Immature natural killer cell (primary cell): ENCODE results near the gene TRIM24. TPM values are rescaled to one million over a fixed set of nuclear protein-coding genes. Genes with fewer than 3 reads are reported as not detected.

Experiments
- DNase-seq, 3 donors: peaks; one replicate each; pipeline ENCODE4 v3.0.0; 2022; ENCODE audit warnings: mixed read lengths in 1 of 3
- H3K27ac Mint-ChIP-seq, 6 donors: one replicate each; pipeline ENCODE4 v1.8.0; 2020; ENCODE audit warnings: mixed read lengths in 6 of 6, mild to moderate bottlenecking in 5 of 6, inconsistent platforms in 4 of 6, moderate library complexity in 3 of 6
- H3K27me3 Mint-ChIP-seq, 3 donors: one replicate each; pipeline ENCODE4 v1.8.0; 2020 to 2021; ENCODE audit warnings: low read depth in 3 of 3, mild to moderate bottlenecking in 3 of 3, mixed read lengths in 3 of 3, moderate library complexity in 3 of 3, inconsistent platforms in 1 of 3
- H3K36me3 Mint-ChIP-seq, 3 donors: one replicate each; pipeline ENCODE4 v1.8.0; 2020; ENCODE audit warnings: mixed read lengths in 3 of 3, inconsistent platforms in 2 of 3, mild to moderate bottlenecking in 2 of 3
- H3K4me1 Mint-ChIP-seq, 2 donors: one replicate each; pipeline ENCODE4 v1.8.0; 2020; ENCODE audit warnings: inconsistent platforms in 2 of 2, mild to moderate bottlenecking in 2 of 2, mixed read lengths in 2 of 2, moderate library complexity in 1 of 2
- H3K4me3 Mint-ChIP-seq, 5 donors: one replicate each; pipeline ENCODE4 v1.8.0; 2020; ENCODE audit warnings: mild to moderate bottlenecking in 5 of 5, mixed read lengths in 5 of 5, inconsistent platforms in 3 of 5, moderate library complexity in 3 of 5
- H3K9me3 Mint-ChIP-seq, 6 donors: one replicate each; pipeline ENCODE4 v1.8.0; 2020; ENCODE audit warnings: mild to moderate bottlenecking in 6 of 6, mixed read lengths in 6 of 6, inconsistent platforms in 4 of 6, moderate library complexity in 3 of 6
- polyA plus RNA-seq, 3 donors: library from polyadenylated mRNA; unstranded; fragments of 300-500 nt; fragmentation: Illumina TruSeq; gene quantifications; one replicate each; pipeline ENCODE4 v1.2.3, GENCODE V29; 2021

The TRIM24 gene
- polyA plus RNA-seq, 3 donors from 2014 or later: 4.2 to 11.4 (median 4.8) TPM

DNA sequence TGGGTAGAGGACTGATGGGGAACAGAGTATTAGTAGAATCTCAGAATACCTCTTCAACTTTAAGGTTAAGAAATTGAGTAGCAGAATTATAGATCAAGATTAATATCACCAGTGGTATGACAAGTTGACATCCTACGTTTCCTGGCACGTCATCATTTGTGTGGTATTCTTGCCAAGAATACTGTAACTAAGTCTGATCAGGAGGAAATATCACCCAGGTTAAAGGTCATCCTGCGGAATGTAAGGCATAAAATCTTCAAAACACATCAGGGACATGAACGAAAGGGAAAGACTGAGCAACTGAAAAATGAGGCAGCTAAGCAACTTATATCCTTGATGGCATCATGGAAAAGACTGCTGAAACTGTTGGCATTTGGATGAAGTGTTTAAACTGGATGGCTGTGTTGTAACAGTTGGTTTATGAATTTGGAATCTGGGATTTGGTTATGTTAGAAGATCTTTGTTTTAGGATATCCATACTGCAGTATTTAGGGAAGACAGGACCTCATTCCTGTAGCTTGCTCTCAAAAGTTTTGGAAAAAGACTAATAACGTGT is 86.1 kb downstream of the TRIM24 start:
- Mint-ChIP-seq H3K27me3 (peaks cover 0 to 2% (median 0%) of the 10 kb centered on the region in 3 donors), H3K36me3 (peaks cover 51 to 68% (median 64%) of the 10 kb centered on the region in 3 donors), H3K27ac (no peak overlapping the region), H3K4me1 (peaks cover 15 to 25% of the 10 kb centered on the region in 2 donors), H3K9me3 (peaks cover 0 to 1% (median 0%) of the 10 kb centered on the region in 6 donors), H3K4me3 (no peak overlapping the region)
- DNase-seq: no peak

DNA sequence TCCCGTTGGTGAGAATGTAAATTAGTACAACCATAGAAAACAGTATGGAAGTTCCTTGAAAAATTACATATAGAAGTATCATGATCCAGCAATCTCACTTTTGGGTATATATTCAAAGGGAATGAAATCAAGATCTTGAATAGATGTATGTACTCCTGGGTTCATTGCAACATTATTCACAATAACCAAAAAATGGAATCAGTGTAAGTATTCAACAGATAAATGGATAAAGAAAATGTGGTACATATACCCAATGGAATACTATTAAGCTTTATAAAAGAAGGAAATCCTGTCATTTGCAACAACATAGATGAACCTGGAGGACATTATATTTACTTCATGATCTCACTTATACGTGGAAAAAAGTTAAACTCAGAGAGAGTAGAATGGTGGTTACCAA is 86.8 kb downstream of the TRIM24 start:
- no peak for DNase-seq
- Mint-ChIP-seq H3K9me3 (peaks cover 0 to 1% (median 0%) of the 10 kb centered on the region in 6 donors), H3K36me3 (peaks cover 52 to 70% (median 67%) of the 10 kb centered on the region in 3 donors), H3K4me1 (peaks cover 12 to 20% of the 10 kb centered on the region in 2 donors), H3K27me3 (peaks cover 0 to 2% (median 0%) of the 10 kb centered on the region in 3 donors), H3K4me3 (no peak overlapping the region), H3K27ac (no peak overlapping the region)

DNA sequence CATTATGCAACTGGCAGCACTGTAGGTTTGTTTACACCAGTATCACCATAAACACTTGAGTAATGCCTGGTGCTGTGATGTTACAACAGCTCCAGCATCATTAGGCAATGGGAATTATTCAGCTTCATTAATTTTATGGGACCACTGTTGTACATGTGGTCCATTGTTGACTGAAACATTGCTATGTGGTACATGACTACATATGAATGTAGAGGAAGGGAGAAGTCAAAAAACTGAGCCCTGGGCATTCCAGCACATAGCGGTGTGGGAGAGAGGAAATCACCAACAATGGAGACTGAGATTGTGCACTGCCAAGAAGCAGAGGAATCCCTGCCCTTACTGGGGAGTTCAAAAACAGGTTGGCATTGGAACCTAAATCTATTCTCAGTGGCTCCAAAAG is 89.0 kb downstream of the TRIM24 start:
- Mint-ChIP-seq H3K27me3 (peaks cover 0 to 2% (median 0%) of the 10 kb centered on the region in 3 donors), H3K4me3 (no peak overlapping the region), H3K36me3 (peaks cover 71 to 85% (median 81%) of the 10 kb centered on the region in 3 donors), H3K9me3 (peaks cover 0 to 9% (median 0%) of the 10 kb centered on the region in 6 donors), H3K27ac (no peak overlapping the region), H3K4me1 (peaks cover 0 to 3% of the 10 kb centered on the region in 2 donors)
- DNase-seq: no peak

DNA sequence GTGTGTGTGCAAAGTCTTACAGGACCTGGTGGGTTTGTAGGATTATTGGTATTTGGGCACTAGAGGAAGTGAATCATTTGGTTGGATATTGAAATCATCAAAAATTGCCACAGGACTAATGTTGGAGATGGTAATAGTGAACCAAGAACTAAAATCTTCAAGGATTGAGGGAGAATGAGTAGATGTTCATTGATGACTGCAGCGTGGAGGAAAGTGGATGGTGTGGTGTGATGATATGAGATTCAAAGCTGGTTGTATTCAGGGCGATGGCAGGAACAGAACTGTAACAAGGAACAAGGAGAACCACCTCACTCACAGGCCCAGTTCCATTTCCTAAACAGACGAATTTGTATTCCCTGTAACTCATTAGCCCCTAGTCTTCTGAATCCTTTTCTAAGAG is 90.3 kb downstream of the TRIM24 start:
- DNase-seq: no peak
- no peak overlapping the region for H3K27ac Mint-ChIP-seq
- H3K27me3 Mint-ChIP-seq: peaks cover 0 to 2% (median 0%) of the 10 kb centered on the region in 3 donors
- H3K36me3 Mint-ChIP-seq: peaks cover 77 to 86% (median 81%) of the 10 kb centered on the region in 3 donors
- H3K4me3 Mint-ChIP-seq: no peak overlapping the region
- H3K9me3 Mint-ChIP-seq: peaks cover 0 to 16% (median 8%) of the 10 kb centered on the region in 6 donors
- H3K4me1 Mint-ChIP-seq: no peaks in the 10 kb centered on the region

DNA sequence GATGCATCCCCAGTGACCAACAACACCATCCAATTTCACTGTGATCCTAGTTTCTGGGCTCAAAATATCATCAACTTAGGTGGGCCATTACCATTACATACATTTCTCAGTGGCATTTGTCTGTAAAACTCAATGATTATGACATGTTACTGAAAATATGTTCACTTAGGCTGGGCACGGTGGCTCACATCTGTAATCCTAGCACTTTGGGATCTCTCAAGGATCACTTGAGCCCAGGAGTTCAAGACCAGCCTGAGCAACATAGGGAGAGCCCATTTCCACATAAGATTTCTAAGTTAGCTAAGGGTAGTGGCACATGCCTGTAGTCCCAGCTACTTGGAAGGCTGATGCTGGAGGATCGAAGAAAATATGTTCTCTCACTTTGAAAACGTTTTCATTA is 91.0 kb downstream of the TRIM24 start:
- Mint-ChIP-seq H3K4me3 (no peak overlapping the region), H3K27ac (no peak overlapping the region), H3K4me1 (no peaks in the 10 kb centered on the region), H3K9me3 (peaks cover 3 to 17% (median 15%) of the 10 kb centered on the region in 6 donors), H3K27me3 (peaks cover 0 to 2% (median 0%) of the 10 kb centered on the region in 3 donors), H3K36me3 (peaks cover 77 to 86% (median 81%) of the 10 kb centered on the region in 3 donors)
- DNase-seq: no peak

DNA sequence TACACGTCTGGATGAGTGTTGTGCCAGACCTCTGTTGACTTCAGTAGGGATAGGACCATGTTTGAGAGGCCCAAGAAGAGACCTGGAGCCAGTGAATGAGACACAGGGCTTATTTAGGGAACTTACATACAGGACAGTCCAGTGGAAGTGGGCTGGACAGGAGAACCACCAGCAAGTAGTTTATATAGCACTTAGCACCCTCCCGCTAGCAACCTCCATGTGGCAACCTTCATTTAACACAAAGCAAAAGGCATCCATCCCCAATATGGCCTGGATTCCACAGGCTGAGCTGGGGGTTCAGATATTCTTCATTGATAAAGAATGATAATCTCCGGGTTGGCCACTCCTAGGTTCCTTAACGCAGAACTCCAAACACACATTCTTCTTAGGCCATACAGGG is 93.7 kb downstream of the TRIM24 start:
- Mint-ChIP-seq H3K27me3 (peaks cover 0 to 2% (median 0%) of the 10 kb centered on the region in 3 donors), H3K9me3 (peaks cover 25 to 44% (median 39%) of the 10 kb centered on the region in 6 donors), H3K27ac (no peak overlapping the region), H3K4me1 (no peaks in the 10 kb centered on the region), H3K36me3 (peaks cover 90 to 94% (median 93%) of the 10 kb centered on the region in 3 donors), H3K4me3 (no peak overlapping the region)
- DNase-seq: no peak

DNA sequence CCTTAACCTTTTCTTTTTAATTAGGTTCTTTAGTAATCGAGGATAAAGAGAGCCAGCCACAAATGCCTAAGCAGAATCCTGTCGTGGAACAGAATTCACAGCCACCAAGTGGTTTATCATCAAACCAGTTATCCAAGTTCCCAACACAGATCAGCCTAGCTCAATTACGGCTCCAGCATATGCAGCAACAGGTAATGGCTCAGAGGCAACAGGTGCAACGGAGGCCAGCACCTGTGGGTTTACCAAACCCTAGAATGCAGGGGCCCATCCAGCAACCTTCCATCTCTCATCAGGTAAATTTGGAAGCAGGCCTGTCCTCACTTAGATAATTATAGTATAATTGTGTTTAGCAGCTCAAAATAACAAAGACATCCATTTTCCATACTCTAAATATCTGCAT is 94.6 kb downstream of the TRIM24 start:
- Mint-ChIP-seq H3K27ac (no peak overlapping the region), H3K36me3 (peaks cover 91 to 96% (median 95%) of the 10 kb centered on the region in 3 donors), H3K9me3 (peaks cover 25 to 49% (median 41%) of the 10 kb centered on the region in 6 donors)

DNA sequence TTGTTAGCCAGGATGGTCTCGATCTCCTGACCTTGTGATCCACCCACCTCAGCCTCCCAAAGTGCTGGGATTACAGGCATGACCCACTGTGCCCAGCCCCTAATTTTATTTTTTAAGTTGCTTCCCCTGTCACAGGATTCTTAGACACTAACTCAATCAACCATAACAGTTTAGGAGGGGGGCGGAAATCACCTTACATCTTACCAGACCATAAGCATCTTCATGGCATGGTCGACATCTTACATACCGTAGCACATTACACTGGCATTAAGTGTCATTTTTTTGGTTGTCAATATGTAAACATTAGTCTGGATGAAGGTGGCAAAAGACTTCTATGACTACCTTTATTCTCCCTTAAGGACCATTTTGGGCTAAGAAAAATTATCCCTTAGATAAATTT is 95.6 kb downstream of the TRIM24 start:
- Mint-ChIP-seq H3K27ac (no peak overlapping the region), H3K4me1 (no peaks in the 10 kb centered on the region), H3K9me3 (peaks cover 25 to 49% (median 41%) of the 10 kb centered on the region in 6 donors), H3K4me3 (no peak overlapping the region), H3K27me3 (peaks cover 0 to 2% (median 0%) of the 10 kb centered on the region in 3 donors), H3K36me3 (peaks cover 92 to 98% (median 97%) of the 10 kb centered on the region in 3 donors)
- DNase-seq: no peak

More for the DNA sequence above, 94.6 kb downstream of the TRIM24 start:
- no peaks in the 10 kb centered on the region for H3K4me1 Mint-ChIP-seq
- H3K27me3 Mint-ChIP-seq: peaks cover 0 to 2% (median 0%) of the 10 kb centered on the region in 3 donors
- H3K4me3 Mint-ChIP-seq: no peak overlapping the region
- DNase-seq: no peak

DNA sequence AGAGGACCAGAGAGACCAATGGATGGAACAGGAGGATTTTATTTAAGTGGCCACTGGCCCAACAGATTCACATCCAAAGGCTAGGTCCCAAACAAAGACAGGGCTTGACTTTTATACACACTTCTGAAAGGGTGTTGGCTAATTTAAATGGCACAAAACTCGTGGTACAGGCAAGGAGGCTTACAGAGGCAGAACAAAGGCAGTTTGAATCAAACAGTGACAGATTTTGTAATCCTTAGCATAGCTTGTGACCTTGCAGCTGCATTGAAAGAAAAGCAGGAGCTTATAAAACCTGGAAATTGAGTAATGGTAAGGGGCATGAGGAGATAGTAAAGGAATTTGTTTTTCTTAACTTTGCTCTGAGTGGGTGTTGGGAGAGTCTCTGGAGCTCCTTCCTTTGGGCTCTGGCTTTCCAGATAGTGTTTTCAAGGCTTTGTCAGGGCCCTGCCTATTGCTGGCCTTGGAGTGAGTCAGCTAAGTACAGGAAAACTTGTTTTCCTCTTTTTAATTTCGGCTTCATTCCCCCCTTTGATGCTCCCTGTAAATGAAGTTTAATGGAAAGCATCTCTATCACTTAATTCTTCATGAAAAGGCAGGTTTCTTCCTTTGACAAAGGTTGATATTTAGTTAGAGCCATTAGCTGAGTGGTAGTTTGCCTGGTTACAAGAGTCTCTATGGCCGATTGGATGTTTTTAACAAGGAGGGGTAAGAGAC is 96.9 kb downstream of the TRIM24 start:
- DNase-seq: no peak
- Mint-ChIP-seq H3K9me3 (peaks cover 25 to 50% (median 42%) of the 10 kb centered on the region in 6 donors), H3K36me3 (peaks cover 90 to 98% (median 96%) of the 10 kb centered on the region in 3 donors), H3K4me3 (no peak overlapping the region), H3K27me3 (peaks cover 0 to 2% (median 0%) of the 10 kb centered on the region in 3 donors), H3K27ac (no peak overlapping the region), H3K4me1 (no peaks in the 10 kb centered on the region)

DNA sequence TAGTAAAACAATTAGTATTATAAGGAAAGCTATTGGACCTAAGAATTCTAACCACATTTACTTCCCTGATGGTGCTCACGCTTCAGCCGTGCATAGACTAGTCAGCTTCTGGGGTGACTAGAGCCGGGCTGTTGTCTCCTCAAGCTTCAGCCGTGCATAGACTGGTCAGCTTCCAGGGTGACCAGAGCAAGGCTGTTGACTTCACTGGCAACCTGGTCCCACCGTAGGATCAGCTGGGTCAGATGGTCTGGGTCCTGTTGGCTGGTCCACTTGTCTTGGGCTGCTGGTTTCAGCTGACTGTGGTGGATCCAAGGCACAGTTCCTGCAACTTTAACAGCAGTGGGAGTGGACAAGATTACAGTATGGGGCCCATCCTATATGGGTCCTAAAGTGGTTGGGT is 99.4 kb downstream of the TRIM24 start:
- Mint-ChIP-seq H3K4me1 (no peaks in the 10 kb centered on the region), H3K9me3 (peaks cover 29 to 69% (median 54%) of the 10 kb centered on the region in 6 donors), H3K36me3 (peaks cover 88 to 97% (median 97%) of the 10 kb centered on the region in 3 donors)

DNA sequence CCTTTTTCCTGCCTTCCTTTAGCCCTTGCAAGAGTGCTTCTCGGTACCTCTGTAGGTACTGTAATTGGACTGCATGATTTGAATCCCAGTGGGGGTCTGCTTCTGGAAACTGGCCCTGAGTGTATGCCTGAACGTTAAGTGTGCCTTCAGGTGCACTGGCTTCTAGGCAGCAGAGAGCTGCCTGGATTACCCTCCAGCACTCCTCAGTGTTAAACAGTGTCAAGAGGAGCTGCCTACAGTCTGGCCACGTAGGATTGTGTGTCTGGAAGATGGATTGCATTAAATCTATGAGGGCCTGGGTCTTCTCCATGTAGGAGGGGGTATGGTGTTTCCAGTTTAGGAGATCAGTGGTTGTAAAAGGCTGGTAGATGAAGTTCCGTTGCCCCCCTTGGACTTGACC is 103.7 kb downstream of the TRIM24 start:
- peaks cover 78 to 88% (median 85%) of the 10 kb centered on the region in 3 donors for H3K36me3 Mint-ChIP-seq
- no peaks in the 10 kb centered on the region for H3K4me1 Mint-ChIP-seq
- no peak for DNase-seq
- H3K27me3 Mint-ChIP-seq: peaks cover 0 to 2% (median 0%) of the 10 kb centered on the region in 3 donors
- H3K4me3 Mint-ChIP-seq: no peak overlapping the region
- H3K27ac Mint-ChIP-seq: no peak overlapping the region
- H3K9me3 Mint-ChIP-seq: peaks cover 15 to 52% (median 39%) of the 10 kb centered on the region in 6 donors

More for the DNA sequence above, 99.4 kb downstream of the TRIM24 start:
- Mint-ChIP-seq H3K4me3 (no peak overlapping the region), H3K27ac (no peak overlapping the region), H3K27me3 (peaks cover 0 to 2% (median 0%) of the 10 kb centered on the region in 3 donors)
- DNase-seq: no peak

DNA sequence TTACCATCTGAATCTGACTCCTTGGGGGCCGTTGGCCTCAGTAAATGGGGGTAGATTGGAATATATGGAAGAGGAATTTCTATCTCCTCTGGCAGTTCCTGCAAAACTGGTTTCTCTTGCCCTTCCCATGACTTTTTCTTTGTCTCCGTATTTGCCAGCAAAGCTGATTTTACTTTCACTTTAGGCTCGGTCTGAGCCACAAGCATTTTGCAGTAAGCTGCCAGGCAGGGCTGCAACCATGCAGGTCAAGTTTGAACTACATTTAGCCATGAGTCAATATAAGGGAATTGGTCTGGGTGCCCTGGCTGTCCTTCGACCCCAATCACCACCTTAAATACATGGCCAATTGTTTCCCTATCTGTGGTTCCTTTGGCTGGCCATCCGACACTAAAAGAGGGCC is 104.3 kb downstream of the TRIM24 start:
- peaks cover 77 to 87% (median 85%) of the 10 kb centered on the region in 3 donors for H3K36me3 Mint-ChIP-seq
- peaks cover 14 to 46% (median 35%) of the 10 kb centered on the region in 6 donors for H3K9me3 Mint-ChIP-seq
- H3K4me1 Mint-ChIP-seq: no peaks in the 10 kb centered on the region
- no peak for DNase-seq
- peaks cover 0 to 2% (median 0%) of the 10 kb centered on the region in 3 donors for H3K27me3 Mint-ChIP-seq
- no peak overlapping the region for H3K4me3 Mint-ChIP-seq
- no peak overlapping the region for H3K27ac Mint-ChIP-seq

DNA sequence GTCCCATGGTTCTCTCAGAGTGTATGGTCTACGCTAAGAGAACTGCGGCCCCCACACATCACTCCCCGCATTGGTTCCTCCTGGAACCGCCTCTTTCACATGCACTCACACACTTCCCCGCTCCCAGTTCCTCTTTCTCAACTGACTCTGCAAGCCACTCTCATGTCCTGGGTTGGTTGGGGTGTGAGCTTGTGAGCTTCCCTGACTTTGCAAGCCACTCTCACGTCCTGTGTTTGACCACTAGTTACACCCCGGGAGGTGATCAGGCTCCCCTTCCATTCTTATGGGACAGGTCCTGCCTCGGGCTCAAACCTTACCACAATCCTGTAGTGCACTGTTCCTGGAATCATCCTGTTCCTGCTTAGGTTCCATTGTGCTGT is 105.0 kb downstream of the TRIM24 start:
- H3K27me3 Mint-ChIP-seq: peaks cover 0 to 2% (median 0%) of the 10 kb centered on the region in 3 donors
- peaks cover 75 to 87% (median 85%) of the 10 kb centered on the region in 3 donors for H3K36me3 Mint-ChIP-seq
- no peak for DNase-seq
- peaks cover 14 to 46% (median 35%) of the 10 kb centered on the region in 6 donors for H3K9me3 Mint-ChIP-seq
- no peak overlapping the region for H3K27ac Mint-ChIP-seq
- no peak overlapping the region for H3K4me3 Mint-ChIP-seq
- no peaks in the 10 kb centered on the region for H3K4me1 Mint-ChIP-seq
